Right lobe of liver (tissue), 4 donors: Measurements from ENCODE around the gene SETX.

ENCODE experiments used
- POLR2A ChIP-seq: fragments of 450-650 bp; IDR thresholded peaks from one replicate; pipeline ENCODE4 v1.6.1; 2017; ENCODE audit warnings: antibody characterized with exemption, mild to moderate bottlenecking
- TF ChIP-seq, protein P1 (sequence below), 4 donors: fragments of 200-600 bp in 3 of 4; fragments of 450-650 bp in 1 of 4; IDR thresholded peaks; one replicate each; pipeline versions ENCODE4 v1.5.1 to v1.8.0; 2016 to 2022; ENCODE audit warnings: antibody characterized with exemption in 4 of 4, mild to moderate bottlenecking in 2 of 4
- donor health status: DM: no; HTN: no; CAD: no.
- donor health status: DM: no; HTN: no; CAD: no.
- donor health status: DM: no; HTN: yes; CAD: no.

DNA sequence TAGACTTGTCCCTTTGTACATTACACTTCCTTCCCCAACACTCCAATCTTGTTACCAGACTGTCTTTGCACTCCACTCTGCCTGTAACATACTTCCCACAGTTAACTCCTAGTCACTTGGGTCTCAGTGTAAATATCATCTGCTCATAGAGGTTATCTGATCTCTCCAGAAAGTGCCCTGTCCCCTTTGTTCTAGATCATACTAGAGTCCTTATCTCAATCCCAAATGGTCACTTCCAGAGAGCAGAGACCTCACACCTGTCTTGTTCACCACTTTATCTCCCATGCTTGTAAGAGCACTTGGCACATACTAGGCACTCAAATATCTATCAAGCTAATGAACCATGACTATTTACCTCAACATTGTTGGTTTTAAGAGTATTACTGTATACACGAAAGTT lies 30.4 kb downstream of the SETX start:
- no peak for TF ChIP-seq POLR2A
- TF ChIP-seq, protein P1, sequence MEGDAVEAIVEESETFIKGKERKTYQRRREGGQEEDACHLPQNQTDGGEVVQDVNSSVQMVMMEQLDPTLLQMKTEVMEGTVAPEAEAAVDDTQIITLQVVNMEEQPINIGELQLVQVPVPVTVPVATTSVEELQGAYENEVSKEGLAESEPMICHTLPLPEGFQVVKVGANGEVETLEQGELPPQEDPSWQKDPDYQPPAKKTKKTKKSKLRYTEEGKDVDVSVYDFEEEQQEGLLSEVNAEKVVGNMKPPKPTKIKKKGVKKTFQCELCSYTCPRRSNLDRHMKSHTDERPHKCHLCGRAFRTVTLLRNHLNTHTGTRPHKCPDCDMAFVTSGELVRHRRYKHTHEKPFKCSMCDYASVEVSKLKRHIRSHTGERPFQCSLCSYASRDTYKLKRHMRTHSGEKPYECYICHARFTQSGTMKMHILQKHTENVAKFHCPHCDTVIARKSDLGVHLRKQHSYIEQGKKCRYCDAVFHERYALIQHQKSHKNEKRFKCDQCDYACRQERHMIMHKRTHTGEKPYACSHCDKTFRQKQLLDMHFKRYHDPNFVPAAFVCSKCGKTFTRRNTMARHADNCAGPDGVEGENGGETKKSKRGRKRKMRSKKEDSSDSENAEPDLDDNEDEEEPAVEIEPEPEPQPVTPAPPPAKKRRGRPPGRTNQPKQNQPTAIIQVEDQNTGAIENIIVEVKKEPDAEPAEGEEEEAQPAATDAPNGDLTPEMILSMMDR (IDR thresholded peaks at IDR 0.05) = no peak
